Measurements from ENCODE around the gene TPP1. TPM values are rescaled to one million over a fixed set of nuclear protein-coding genes. Genes with fewer than 3 reads are reported as not detected.

Gene TPP1
- total RNA-seq, 4 donors from 2014 or later = 27.1 to 74.9 (median 40.7) TPM

DNA sequence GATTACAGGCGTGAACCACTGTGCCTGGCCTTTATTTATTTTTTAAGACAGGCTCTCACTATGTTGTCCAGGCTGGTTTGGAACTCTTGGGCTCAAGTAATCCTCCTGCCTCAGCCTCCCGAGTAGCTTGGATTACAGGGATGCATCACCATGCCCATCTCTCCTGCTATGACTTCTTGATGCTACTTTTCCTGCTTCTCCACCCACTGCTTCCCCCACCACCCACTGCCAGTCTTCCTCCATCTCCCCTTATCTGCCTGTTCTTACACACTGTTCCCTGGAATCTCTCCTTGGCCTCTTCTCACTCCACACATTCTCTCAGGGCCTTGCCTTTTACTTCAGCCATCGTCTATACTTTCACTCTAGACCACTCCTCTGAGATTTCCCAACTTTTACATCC lies 17.3 kb upstream of the TPP1 start:
- peak overlapping the region; percentile 63 to 65 for H3K27ac ChIP-seq
- H3K4me1 ChIP-seq = peaks cover 18% of the 10 kb centered on the region in 2 donors
- no peak for DNase-seq
- TF ChIP-seq POLR2A (IDR thresholded peaks at IDR 0.05) = no peak
- TF ChIP-seq, protein P1, sequence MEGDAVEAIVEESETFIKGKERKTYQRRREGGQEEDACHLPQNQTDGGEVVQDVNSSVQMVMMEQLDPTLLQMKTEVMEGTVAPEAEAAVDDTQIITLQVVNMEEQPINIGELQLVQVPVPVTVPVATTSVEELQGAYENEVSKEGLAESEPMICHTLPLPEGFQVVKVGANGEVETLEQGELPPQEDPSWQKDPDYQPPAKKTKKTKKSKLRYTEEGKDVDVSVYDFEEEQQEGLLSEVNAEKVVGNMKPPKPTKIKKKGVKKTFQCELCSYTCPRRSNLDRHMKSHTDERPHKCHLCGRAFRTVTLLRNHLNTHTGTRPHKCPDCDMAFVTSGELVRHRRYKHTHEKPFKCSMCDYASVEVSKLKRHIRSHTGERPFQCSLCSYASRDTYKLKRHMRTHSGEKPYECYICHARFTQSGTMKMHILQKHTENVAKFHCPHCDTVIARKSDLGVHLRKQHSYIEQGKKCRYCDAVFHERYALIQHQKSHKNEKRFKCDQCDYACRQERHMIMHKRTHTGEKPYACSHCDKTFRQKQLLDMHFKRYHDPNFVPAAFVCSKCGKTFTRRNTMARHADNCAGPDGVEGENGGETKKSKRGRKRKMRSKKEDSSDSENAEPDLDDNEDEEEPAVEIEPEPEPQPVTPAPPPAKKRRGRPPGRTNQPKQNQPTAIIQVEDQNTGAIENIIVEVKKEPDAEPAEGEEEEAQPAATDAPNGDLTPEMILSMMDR (IDR thresholded peaks at IDR 0.05) = no peak
- H3K4me3 ChIP-seq = no peak overlapping the region
- H3K9me3 ChIP-seq = no peaks in the 10 kb centered on the region
- H3K36me3 ChIP-seq = no peaks in the 10 kb centered on the region
- intact Hi-C loops (cut with DNase I; ENCODE audit: low total_unique reads) = no loop called here
- H3K27me3 ChIP-seq = no peaks in the 10 kb centered on the region

DNA sequence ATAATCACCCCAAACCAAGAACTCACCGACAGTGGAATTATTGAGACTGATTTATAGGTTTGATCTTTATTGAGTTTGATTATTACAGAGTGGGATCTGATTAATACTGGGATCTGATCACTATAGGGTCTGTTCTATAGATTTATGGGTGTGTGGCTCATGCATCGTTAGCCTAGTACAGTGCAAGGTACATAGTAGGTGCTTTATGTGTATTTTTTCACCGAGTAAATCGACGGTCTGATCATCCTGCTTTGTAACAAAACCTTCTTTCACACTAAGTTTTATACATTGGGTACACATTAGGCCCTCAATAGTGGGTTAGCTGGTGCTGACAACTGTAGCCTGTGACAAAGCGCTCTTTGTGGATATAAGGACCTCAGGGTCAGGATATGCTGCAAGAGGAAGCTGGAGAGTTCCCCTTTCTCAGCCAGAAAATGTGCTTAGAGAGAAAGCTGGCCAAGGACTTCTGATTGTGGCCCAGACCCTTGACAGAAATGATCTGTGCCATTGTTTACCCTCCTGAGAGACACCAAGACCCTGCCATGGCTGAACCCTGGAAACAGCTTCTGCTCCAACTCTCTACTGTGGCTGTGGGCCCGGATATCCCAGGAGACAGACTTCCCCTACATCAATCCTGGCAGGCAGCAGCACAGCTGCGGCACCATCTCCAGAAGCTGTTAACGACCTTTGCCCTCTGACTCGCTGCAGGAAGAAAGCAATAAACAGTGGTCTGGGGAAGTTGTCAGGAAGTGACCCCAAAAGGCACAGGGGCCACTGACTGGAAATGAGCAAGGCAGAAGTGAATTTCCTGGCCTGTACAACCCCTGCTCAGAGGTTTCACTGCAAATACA lies 16.1 kb upstream of the TPP1 start:
- no peak for TF ChIP-seq POLR2A (IDR thresholded peaks at IDR 0.05)
- TF ChIP-seq, protein P1 (IDR thresholded peaks at IDR 0.05) = no peak
- H3K27ac ChIP-seq = peak overlapping the region; percentile 63 to 65
- H3K36me3 ChIP-seq = no peaks in the 10 kb centered on the region
- peaks cover 18% of the 10 kb centered on the region in 2 donors for H3K4me1 ChIP-seq
- H3K9me3 ChIP-seq = no peaks in the 10 kb centered on the region
- intact Hi-C loops (cut with DNase I; ENCODE audit: low total_unique reads) = no loop called here
- DNase-seq = peak; percentile 65 to 78
- no peak overlapping the region for H3K4me3 ChIP-seq
- H3K27me3 ChIP-seq = no peaks in the 10 kb centered on the region

DNA sequence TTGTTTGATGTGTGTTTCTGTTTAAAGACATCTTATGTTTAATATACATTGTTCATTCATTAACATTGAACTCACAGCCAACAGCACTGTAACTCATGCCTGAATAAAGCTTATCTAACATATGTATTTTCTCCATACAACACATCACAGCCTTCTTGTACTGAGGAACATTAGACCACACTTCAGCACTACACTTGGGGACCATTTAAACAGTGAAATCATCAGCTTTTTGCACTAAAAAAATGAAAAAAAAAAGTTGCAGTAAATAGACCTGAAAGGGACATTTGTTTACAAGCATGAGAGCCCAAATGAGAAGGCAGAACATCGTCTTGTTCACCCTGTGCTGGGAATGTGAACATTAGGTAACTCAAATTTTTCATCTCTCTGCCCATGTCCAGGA lies 15.3 kb upstream of the TPP1 start:
- Histone ChIP-seq H3K27ac (peak overlapping the region; percentile 63 to 65), H3K4me1 (peaks cover 15 to 18% of the 10 kb centered on the region in 2 donors), H3K9me3 (no peaks in the 10 kb centered on the region), H3K36me3 (no peaks in the 10 kb centered on the region), H3K27me3 (no peaks in the 10 kb centered on the region), H3K4me3 (no peak overlapping the region)
- DNase-seq = no peak
- no peak for TF ChIP-seq POLR2A (IDR thresholded peaks at IDR 0.05)
- TF ChIP-seq, protein P1 (IDR thresholded peaks at IDR 0.05) = no peak
- intact Hi-C loops (cut with DNase I; ENCODE audit: low total_unique reads) = no loop called here

DNA sequence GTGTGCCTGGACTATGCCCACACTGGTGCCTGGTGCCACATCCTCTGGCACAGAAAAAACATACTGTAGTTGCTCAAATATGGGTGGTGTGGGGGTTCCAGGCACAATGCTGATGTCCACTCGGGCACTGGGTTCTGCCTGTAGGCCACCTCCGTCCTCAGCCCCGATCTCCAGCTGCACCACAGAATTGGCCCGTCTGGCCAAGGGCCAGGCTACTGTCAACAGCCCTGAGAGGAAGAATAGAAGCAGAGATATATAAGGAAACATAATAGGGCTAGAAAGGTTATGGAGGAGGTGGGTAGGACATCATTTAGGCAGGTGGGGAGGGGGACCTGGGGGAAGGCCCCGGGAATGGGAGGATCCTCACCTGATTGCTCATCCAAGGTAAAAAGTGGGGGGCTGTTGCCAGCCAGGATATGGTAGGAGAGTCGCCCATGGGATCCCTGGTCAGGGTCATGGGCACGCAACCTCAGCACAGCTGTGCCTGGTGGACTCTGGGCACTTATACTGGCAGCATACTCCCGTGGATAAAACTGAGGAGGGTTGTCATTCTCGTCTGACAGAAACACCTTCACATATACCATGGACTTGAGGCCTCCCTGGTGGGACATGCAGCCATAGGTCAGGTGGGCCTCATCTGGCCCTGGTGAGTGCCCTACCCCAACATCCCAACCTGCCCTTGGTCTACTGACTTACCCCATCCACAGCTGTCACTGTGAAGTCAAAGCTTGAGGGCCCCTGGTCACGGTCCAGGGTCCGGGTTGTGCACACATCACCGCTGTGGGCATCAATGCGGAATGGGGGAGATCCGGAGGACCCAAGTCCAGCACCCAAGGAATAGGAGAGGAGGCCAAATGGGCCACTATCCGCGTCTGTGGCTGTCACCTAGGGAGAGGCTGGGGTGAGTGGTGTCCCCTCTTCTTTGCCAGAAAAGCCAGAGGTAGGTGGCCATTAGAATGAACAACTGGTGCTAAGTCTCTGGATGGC lies 14.5 kb upstream of the TPP1 start:
- Histone ChIP-seq H3K27ac (no peak overlapping the region), H3K36me3 (no peaks in the 10 kb centered on the region), H3K4me3 (no peak overlapping the region), H3K4me1 (peaks cover 6 to 15% of the 10 kb centered on the region in 2 donors), H3K9me3 (no peaks in the 10 kb centered on the region), H3K27me3 (no peaks in the 10 kb centered on the region)
- no peak for DNase-seq
- intact Hi-C loops (cut with DNase I; ENCODE audit: low total_unique reads) = no loop called here
- no peak for TF ChIP-seq POLR2A (IDR thresholded peaks at IDR 0.05)
- TF ChIP-seq, protein P1 (IDR thresholded peaks at IDR 0.05) = no peak
